Measurements from ENCODE around the gene ASB16.
"Not testable (repeated sequence)": the region's sequence is repeated elsewhere in the genome, so short reads cannot be mapped to it uniquely, and the experiment has no call there.

The ASB16 gene

DNA sequence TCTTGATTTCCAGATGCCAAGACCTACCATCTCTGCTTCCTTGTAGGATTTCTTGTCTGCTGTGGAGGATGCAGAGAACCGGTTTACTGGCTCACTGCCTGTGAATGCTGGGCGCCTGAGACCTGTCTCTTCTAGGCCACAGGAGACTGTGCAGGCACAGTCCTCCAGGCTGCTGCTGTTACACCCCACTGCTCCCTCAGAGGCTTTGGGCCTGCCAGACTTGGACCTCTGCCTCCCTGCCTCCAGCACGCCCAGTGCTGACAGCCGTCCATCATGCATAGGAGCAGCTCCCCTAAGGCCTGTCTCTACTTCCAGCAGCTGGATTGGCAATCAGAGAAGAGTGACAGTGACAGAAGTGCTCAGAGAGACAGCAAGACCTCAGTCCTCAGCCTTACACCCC is 22.7 kb upstream of the ASB16 start:
- FAIRE-seq = no peak

DNA sequence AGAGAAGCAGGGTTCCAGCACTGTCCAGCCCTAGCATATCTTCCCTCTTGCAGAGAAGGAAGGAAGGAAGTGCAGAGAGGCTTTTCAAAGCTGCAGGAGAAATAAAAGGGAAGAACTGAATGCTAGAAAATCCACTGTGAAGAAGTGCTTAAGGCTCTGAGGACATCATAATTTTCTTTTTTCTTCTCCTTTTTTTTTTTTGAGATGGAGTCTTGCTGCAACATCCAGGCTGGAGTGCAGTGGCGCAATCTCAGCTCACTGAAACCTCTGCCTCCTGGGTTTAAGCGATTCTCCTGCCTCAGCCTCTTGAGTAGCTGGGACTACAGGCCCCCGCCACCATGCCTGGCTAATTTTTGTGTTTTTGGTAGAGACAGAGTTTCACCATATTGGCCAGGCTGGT is 21.4 kb upstream of the ASB16 start:
- FAIRE-seq = not testable (repeated sequence)

DNA sequence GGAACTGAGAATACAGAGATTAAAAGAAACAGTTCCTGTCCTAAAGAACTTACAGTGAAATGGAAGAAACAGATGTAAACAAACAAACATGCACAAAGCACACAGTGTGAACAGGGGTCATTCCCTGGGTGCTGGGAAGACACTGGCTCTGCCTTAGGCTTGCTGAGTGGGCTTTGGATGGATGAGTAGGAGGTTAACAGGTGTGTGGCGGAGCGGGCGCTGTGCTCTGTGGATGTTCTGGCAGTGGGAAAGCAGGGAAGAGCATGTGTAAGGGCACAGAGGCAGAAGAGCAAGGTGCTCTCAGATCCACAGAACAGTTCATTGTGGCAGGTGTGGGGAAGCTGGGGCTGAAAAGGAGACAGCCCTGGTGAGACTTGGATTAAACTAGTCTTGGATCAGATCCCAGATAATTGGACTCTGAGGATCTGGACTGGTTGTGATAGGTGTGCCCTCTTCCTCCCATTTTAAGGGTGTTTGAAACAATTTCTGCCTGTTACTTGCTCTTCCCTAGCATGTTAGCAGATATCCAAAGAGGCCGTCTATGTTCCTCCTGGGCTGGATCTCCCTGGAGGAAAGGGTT is 20.7 kb upstream of the ASB16 start:
- no peak for FAIRE-seq

DNA sequence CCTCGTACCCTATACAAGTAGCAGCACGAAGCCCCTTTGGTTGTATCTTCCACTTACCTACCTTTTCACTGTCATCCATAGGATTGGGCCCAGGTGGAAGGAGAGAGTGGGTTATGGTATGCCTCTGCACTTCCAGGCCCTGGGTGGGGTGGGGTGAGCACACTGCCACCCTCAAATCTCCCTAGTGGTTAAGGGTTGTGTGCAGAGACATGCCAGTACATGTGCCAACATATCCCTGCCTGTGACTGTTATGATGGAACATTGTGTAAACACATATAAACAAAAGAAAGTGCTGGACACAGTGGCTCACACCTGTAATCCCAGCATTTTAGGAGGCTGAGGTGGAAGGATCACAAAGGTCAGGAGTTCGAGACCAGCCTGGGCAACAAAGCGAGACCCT is 17.6 kb upstream of the ASB16 start:
- no peak for FAIRE-seq

DNA sequence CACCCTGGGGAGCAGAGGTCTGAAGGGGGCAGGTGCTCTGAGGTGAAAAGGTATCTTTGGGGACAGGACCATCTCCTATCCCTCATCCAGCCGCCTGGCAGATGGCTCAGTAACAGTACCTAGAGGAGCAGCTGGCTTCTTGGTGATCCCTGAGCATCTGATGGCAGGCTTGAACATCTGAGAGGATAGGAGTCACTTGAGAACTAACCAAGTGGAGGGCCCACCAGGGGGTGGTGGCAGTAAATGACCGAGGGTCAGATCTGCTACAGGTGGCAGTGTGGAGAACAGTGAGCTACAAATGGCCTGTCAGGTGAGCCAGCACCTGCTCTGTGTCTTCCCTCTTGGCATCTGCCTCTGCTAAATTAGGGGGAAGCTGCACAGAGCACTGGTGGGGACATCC is 15.0 kb upstream of the ASB16 start:
- FAIRE-seq = no peak

DNA sequence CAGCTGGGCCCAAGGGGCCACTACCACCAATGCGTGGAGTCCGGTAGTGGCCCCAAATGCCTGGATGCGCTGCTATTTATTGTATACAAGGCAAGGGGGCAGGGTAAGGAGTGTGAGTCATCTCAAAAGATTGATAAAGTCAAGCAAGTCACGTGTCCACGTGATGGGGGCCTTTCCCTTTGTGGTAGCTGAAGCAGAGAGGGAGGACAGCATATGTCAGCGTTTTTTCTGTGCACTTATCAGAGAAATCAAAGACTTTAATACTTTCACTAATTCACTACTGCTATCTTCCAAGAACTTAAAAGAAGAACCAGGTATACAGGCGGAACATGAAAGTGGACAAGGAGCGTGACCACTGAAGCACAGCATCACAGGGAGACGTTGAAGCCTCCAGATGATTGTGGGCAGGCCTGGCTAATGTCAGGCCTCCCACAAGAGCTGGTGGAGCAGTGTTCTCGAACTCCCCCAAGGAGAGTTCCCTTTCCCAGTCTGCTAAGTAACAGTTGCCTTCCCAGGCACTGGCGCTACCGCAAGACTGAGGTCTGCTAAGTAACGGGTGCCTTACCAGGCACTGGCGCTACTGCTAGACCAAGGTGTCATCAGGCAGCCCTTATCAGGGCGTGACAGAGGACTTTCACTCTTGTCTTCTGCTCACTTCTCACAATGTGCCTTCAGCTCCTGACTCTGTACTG is 10.8 kb upstream of the ASB16 start:
- FAIRE-seq = no peak

DNA sequence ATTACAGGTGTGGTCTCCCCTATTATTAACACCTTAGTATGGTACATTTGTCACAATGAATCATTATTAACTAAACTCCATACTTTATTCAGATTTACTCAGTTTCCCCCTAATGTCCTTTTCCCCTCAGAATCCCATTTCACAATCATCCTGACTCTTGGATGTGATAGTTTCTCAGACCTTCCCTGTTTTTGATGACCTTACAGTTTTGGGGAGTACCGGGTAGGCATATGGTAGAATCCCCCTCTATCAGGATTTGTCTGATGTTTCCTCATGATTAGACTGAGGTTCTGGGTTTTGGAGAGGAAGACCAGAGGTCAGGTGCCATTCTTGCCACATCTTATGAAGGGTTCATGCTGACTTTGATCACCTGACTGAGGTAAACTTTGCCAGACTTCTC is 6.0 kb upstream of the ASB16 start:
- no peak for FAIRE-seq

DNA sequence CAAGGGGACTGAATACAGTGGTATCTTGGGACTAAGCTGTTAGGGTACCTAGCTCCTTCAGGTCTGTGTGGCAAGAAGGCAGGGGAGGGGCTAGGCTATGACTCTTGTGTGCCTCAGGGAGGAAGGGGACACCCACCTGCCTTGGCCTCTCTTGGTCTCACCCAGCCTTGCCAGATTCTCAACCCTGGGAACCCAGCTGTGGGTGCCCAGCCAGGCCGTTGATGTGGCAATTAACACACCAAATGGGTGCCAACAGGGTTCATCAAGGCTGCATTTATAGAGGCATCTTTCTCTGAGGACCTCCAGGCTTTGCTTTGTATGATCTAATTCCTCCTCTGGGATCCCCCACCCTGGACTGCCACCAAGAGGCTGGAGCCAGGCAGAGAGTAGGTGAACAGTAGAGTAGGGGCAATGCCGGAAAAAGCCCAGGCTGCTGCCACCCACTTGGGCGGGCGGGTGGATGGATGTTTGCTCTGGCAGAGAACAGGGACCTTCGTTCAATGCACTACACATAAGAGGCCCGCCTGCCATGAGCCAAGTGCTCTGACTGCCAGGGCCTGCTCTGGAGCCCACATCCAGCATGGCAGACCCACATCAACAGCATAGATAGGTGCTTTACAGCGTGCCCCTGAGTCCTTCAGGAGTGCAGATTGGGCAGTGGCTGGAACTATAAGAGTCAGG is 3.2 kb upstream of the ASB16 start:
- FAIRE-seq = no peak

DNA sequence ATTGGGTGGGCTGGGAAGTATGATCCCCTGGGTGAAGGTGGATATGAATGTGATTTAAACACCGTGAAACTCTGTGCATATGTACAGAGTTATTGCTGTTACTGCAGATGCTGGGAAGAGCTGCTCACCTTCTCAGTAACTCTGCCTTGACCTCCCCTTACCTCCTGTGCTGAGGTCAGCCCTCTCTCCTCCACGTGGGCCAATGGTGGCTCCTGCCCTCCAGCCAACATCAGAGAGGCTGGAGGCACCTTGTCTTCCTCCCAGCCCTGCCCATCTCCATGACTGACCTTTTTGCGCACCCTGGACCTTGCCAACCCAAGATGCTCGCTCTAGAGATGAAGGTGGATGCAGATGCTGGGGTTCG is 387 bp upstream of the ASB16 start:
- no peak for FAIRE-seq

DNA sequence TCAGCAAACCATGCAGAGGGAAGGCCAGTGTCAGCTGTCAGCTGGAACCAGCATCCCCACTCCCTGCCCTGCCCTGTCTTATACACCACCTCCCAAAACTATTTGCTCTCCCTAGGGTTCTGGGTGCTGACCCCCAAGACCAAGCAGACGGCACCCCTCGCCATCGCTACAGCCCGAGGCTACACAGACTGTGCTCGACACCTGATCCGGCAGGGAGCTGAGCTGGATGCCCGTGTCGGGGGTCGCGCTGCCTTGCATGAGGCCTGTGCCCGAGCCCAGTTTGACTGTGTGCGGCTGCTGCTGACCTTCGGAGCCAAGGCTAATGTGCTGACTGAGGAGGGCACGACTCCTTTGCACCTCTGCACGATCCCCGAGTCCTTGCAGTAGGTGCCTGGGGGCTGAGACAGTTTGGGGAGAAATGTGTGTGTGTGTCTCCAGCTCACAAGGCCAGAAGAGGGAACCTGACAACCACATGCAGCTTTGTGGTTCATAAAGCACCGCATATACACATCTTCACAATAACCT is 1.5 kb downstream of the ASB16 start:
- FAIRE-seq = no peak

DNA sequence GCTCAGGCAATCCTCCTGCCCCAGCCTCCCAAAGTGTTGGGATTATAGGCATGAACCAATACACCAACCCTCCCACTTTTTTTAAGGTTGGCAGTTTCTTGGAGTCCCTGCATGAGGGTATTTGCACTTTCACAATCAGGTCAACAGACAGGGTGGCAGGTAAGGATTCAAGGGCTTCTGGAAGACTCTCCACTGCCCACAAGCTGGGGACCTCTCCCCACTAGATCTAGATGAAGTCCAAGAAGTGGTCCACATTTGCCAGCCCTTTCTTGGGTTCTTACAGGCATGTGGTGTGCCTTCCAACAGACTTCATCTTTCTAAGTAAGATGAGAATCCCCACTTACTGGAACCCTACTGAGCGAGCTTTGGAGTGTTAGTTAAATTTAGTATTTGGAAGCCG is 3.9 kb downstream of the ASB16 start:
- FAIRE-seq = no peak

DNA sequence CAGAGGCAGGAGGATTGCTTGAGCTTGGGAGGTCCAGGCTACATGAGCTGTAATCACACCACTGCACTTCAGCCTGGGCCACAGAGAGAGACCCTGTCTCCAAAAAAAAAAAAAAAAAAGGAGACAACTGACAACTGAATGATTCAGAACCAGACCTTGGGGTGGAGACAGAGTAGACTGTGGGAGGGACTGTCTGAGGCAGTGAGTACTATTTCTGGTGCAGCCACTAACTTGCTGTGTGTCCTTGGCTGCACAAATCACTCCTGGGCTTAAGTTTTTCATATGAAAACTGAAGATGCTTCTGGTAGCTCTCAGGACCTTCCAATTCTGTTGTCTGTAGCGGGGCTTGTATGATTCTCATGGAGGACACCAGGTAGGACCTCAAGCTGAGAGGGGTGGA is 5.8 kb downstream of the ASB16 start:
- FAIRE-seq = no peak

DNA sequence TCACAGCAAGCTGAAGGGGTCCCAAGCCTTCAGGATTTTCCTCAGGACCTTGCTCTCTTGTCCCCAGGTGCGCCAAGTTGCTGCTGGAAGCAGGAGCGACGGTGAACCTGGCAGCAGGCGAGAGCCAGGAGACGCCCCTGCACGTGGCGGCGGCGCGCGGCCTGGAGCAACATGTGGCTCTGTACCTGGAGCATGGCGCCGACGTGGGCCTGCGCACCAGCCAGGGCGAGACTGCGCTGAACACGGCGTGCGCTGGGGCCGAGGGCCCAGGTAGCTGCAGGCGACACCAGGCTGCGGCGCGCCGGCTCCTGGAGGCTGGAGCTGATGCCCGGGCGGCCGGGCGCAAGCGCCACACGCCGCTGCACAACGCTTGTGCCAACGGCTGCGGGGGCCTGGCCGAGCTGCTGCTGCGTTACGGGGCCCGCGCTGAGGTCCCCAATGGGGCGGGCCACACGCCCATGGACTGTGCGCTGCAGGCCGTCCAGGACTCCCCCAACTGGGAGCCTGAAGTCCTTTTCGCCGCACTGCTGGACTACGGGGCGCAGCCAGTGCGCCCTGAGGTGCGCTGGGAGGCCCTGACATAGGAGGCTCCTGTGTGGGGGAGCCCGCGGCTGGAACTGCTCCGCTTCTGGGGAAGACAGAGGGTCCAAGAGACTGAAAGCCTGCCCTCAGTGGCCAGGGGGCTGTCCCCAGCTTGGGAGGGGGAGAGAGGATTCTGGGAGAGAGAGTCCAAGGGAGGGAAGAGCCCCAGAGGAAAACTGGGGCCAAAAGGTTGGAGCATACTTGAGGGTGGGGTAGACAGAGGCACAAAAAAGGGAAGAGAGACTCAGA is 6.4 kb downstream of the ASB16 start:
- FAIRE-seq = no peak

DNA sequence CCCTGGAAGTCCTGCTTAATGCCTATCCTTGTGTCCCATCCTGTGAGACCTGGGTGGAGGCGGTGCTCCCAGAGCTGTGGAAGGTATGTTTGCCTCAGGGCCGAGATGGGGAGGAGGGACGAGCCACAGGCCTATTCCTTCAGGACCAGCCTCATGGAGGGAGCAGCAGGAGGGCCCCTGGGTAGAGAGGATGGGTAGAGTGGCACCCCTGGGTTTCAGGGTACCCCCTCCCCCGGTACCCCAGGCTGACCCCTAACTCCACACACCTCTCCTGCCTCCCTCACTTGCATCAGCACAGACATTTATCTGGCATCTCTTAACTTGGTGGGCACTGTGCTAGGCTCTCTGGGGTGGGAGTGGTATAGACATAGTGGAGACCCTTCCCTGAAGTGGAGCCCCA is 7.1 kb downstream of the ASB16 start:
- FAIRE-seq = no peak

DNA sequence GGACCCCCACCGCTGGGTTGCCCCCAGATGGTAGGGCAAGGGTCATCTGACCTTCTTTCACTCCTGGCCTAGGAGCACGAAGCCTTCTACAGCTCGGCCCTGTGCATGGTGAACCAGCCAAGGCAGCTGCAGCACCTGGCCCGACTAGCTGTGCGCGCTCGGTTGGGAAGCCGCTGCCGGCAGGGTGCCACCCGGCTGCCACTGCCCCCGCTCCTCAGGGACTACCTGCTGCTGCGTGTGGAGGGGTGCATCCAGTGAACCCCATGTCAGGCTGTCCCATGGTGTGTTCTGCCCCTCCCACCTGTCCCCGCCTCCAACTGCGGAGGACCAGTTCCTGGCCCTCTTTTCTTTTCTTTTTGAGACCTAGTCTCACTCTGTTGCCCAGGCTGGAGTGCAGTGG is 7.6 kb downstream of the ASB16 start:
- FAIRE-seq = no peak

DNA sequence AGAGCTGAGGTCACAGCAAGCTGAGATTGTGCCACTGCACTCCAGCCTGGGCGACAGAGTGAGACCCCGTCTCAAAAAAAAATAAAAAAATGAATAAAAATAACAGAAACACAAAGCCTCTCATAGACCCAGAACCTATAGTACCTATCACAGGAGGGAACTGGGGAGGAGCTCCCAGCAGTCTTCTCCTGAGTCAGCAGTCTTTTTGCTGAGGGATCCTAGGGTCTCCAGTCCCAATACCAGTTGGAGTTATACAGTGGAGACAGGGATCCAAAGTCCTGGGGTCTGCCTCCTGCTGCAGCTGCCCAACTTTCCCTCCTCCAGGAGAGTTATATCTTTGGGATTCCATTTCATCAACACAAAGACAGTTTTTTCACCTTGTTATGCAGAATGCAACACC is 12.5 kb downstream of the ASB16 start:
- no peak for FAIRE-seq

DNA sequence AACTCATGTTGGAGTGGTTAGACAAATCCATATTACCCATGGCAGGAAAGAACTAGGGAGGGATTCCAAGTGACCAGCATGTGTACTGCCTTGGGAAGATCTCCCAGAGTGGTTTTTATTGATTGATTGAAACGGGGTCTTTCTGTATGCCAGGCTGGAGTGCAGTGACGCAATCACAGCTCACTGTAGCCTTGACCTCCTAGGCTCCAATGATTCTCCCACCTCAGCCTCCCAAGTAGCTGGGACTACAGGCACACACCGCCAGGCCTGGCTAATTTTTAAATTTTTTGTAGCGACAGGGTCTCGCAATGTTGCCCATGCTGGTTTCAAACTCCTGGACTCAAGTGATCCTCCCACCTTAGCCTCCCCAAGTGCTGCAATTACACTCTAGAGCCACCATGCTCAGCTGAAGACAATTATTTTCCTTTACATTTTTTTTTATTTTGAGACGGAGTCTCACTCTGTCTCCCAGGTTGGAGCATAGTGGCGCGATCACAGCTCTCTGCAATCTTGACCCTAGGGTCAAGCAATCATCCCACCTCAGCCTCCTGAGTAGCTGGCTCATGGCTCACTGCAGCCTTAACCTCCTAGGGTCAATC is 13.8 kb downstream of the ASB16 start:
- no peak for FAIRE-seq

DNA sequence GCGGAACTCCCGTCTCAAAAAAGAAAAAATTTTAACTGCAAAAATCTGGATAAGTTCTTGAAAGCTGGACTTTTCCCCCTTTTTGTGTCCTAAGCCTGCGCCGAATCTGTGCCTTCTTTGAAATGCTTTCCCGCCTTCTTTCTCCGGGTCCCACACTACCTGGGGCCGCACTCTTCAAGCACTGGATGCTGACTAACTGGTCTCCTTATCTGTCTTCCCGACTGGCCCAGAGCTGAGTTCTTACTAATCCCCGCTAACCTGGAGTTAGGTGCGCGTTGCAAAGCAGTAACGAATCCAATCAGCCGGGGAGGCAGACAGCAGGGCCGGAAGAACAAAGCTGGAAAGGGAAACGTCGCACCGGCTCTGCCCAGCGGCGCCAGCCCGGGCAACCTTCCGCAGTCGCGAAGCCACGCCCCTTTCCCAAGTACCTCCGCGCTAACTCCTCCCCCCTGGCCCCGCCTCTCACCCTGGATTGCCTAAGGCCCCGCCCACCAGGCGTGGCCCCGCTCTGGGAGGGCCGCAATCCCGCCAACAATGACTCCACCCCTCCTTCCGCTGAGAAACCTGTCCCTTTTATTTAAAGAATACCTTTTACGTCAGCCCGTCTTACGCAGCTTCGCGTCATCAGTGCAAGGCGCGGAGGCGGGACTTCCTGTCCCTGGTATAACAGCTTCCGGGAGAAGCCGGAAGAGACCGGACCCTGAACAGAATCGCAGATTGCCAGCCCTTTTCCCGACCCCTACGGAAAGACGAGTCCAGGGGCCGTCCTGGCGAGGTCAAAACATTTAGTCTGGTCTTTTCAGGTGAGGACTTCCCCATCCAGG is 16.0 kb downstream of the ASB16 start, which contains the start of gene TMUB2:
TSS of gene TMUB2 (plus strand) at position 666 of the 824 bp plus-strand sequence. CDS start 737 bp downstream, outside the sequence.
- FAIRE-seq = peak; percentile 100

DNA sequence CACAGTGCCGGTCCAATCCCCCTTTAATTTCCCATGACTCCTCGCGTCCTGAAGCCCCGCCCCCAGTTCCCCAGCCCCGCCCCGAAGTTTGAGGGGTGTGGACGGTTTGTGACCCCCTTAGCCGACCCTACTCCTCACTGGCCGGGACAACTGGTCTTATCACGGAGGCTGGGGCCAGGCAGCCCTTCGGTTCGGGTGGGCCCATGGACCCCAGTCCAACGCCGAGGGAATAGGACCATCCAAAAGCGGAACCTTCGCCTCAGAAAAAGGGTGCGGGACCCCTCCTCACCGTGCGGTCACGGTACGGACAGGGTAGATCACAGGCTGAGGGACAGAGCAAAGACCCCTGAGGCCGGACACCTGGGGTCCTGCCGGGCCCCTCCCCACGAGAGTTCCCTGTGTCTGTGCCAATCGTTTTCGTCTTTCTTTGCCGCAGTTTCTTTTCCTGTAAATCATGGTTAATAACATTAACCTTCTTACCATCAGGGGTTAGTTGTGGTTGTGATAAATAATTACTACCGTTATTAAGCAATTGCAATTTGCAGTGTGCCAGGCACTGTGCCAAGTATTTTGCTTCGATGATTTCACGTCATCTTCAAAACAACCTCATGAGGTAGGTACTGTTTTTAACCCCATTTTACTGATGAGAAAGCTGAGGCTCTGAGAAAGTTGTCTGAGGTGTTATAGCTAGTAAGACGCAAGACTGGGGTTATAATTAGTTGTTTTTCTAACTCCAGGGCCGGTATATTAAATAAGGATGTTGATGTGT is 16.8 kb downstream of the ASB16 start:
- no peak for FAIRE-seq

DNA sequence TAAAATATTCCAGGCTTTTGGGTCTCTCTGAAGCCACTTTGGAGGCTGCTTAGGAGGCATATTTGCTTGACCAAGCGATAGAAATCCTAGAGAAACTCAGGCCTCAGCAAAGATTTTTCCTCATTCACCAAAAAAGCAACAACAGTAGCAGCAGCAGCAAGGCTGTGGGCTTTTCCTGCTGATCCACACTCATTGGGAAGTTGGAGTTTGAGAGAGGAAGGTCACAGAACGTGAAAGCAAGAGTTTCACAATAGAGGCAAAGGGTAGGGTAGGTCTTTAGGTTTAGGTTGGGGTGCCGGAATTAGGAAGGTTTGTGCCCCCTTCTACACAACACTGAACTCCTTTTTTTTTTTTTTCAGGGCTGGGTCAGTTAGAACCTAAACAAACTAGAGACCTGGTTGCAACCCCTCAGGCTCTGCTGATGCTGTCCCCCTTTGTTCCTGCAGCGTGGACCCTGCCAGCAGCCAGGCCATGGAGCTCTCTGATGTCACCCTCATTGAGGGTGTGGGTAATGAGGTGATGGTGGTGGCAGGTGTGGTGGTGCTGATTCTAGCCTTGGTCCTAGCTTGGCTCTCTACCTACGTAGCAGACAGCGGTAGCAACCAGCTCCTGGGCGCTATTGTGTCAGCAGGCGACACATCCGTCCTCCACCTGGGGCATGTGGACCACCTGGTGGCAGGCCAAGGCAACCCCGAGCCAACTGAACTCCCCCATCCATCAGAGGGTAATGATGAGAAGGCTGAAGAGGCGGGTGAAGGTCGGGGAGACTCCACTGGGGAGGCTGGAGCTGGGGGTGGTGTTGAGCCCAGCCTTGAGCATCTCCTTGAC is 18.3 kb downstream of the ASB16 start:
- no peak for FAIRE-seq
